Vagina (tissue), 2 donors: ENCODE data around the gene UROS.

Experiments used
- POLR2A ChIP-seq, 2 donors: fragments of 450-650 bp; IDR thresholded peaks; one replicate each; pipeline ENCODE4 v1.6.1; 2017; ENCODE audit warnings: antibody characterized with exemption in 2 of 2, mild to moderate bottlenecking in 2 of 2, moderate library complexity in 2 of 2
- POLR2AphosphoS5 ChIP-seq, 2 donors: sonication (generic); formaldehyde crosslinking; IDR thresholded peaks; one replicate each; pipeline ENCODE4 v1.9.0; 2017; ENCODE audit warnings: antibody characterized with exemption in 2 of 2, mild to moderate bottlenecking in 2 of 2, low read depth in 1 of 2; ENCODE audit not compliant: insufficient read depth in 1 of 2
- TF ChIP-seq, protein P1 (sequence below), 3 experiments: fragments of 450-650 bp in 2 of 3; fragments of 200-600 bp in 1 of 3; sonication (generic) in 1 of 3; IDR thresholded peaks; one replicate each; pipeline ENCODE4 v1.5.1; 2017 to 2019; ENCODE audit warnings: antibody characterized with exemption in 3 of 3, mild to moderate bottlenecking in 2 of 3, moderate library complexity in 2 of 3

DNA sequence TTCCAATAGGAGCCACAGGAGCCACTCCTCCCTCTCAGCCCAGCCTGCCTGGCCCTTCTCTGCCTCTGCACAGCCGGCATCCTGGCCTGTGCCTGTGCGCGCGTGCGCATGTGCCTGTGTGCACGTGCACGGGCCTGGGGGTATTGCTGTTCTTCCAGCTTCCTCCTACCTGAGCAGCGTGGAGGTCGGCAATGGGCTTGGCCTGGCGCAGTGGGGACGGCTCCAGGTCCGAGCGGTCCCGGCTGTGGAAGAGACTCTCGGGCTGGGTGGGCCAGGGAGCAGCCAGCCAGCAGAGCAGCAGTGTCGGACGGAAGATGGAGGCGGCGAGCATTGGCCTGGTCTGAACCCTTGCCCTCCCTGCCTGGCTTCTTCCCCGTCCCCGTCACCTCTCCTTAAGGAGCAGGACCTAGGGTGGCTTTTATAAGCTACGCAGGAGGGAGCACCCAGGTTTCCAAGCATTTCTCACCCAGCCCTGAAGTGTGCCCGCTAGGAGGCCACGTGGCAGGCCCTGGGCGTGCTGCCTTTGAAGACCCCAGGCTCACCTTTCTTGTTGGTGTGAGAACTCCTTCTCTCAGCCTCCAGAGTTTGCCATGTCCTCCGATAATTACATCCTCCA, 47.5 kb downstream of the UROS start, which contains the start of gene MMP21:
- TF ChIP-seq, protein P1, sequence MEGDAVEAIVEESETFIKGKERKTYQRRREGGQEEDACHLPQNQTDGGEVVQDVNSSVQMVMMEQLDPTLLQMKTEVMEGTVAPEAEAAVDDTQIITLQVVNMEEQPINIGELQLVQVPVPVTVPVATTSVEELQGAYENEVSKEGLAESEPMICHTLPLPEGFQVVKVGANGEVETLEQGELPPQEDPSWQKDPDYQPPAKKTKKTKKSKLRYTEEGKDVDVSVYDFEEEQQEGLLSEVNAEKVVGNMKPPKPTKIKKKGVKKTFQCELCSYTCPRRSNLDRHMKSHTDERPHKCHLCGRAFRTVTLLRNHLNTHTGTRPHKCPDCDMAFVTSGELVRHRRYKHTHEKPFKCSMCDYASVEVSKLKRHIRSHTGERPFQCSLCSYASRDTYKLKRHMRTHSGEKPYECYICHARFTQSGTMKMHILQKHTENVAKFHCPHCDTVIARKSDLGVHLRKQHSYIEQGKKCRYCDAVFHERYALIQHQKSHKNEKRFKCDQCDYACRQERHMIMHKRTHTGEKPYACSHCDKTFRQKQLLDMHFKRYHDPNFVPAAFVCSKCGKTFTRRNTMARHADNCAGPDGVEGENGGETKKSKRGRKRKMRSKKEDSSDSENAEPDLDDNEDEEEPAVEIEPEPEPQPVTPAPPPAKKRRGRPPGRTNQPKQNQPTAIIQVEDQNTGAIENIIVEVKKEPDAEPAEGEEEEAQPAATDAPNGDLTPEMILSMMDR (IDR thresholded peaks at IDR 0.05) = no peak
- TF ChIP-seq POLR2AphosphoS5 (IDR thresholded peaks at IDR 0.05; ENCODE audit: insufficient read depth in 1 of 2, low read depth in 1 of 2) = no peak
- TF ChIP-seq POLR2A (IDR thresholded peaks at IDR 0.05) = no peak
